ENCODE data around the gene COX10. TPM values are rescaled to one million over a fixed set of nuclear protein-coding genes. Genes with fewer than 3 reads are reported as not detected.

The COX10 gene
- total and polyA plus RNA-seq, 5 experiments from 2014 or later: 18.5 to 24.5 (median 23.3) TPM

GRCh38 chr17:14134456-14134855 lies 65.2 kb downstream of the COX10 start:
- DNase-seq (no peak), ATAC-seq (no peak)
- Mint-ChIP-seq H3K4me1 (peaks cover 7 to 16% (median 12%) of the 10 kb centered on the region in 4 donors), H3K36me3 (no peaks in the 10 kb centered on the region), H3K27me3 (no peaks in the 10 kb centered on the region), H3K9me3 (no peaks in the 10 kb centered on the region), H3K27ac (peak overlapping the region in 1 of 10 donors; percentile 34), H3K4me3 (no peak overlapping the region)
- POLR2A ChIA-PET: no interaction called here

GRCh38 chr17:14135906-14136590 lies 66.7 kb downstream of the COX10 start:
- H3K4me1 Mint-ChIP-seq: peaks cover 2 to 12% (median 6%) of the 10 kb centered on the region in 4 donors
- POLR2A ChIA-PET: no interaction called here
- peak overlapping the region in 2 of 10 donors; percentile 25 to 74 for H3K27ac Mint-ChIP-seq
- H3K4me3 Mint-ChIP-seq: no peak overlapping the region
- H3K27me3 Mint-ChIP-seq: no peaks in the 10 kb centered on the region
- DNase-seq: no peak
- no peaks in the 10 kb centered on the region for H3K36me3 Mint-ChIP-seq
- no peak for ATAC-seq
- H3K9me3 Mint-ChIP-seq: no peaks in the 10 kb centered on the region

GRCh38 chr17:14138649-14139048 lies 69.3 kb downstream of the COX10 start:
- no peak overlapping the region for H3K27ac Mint-ChIP-seq
- no peaks in the 10 kb centered on the region for H3K27me3 Mint-ChIP-seq
- no peak overlapping the region for H3K4me3 Mint-ChIP-seq
- POLR2A ChIA-PET: no interaction called here
- H3K36me3 Mint-ChIP-seq: peaks cover 0 to 2% (median 0%) of the 10 kb centered on the region in 3 donors
- H3K9me3 Mint-ChIP-seq: no peaks in the 10 kb centered on the region
- ATAC-seq: no peak
- no peak for DNase-seq
- H3K4me1 Mint-ChIP-seq: peaks cover 5 to 17% (median 15%) of the 10 kb centered on the region in 4 donors

- Mint-ChIP-seq H3K36me3 (peaks cover 3 to 6% (median 4%) of the 10 kb centered on the region in 3 donors), H3K9me3 (peaks cover 0 to 6% (median 0%) of the 10 kb centered on the region in 9 donors), H3K27me3 (no peaks in the 10 kb centered on the region), H3K4me1 (peaks cover 19 to 47% (median 28%) of the 10 kb centered on the region in 4 donors), H3K27ac (peak overlapping the region in 5 of 10 donors; percentile 2 to 37 (median 28)), H3K4me3 (no peak overlapping the region)
- no peak for ATAC-seq
- POLR2A ChIA-PET: no interaction called here
- no peak for DNase-seq
Observed at GRCh38 chr17:14143688-14144087, 74.4 kb downstream of the COX10 start.

GRCh38 chr17:14144508-14144907 lies 75.2 kb downstream of the COX10 start:
- Mint-ChIP-seq H3K27me3 (no peaks in the 10 kb centered on the region), H3K4me1 (peaks cover 20 to 47% (median 31%) of the 10 kb centered on the region in 4 donors), H3K36me3 (peaks cover 3 to 6% (median 4%) of the 10 kb centered on the region in 3 donors), H3K27ac (peak overlapping the region in 2 of 10 donors; percentile 13 to 38), H3K4me3 (no peak overlapping the region), H3K9me3 (peaks cover 0 to 6% (median 0%) of the 10 kb centered on the region in 9 donors)
- POLR2A ChIA-PET: no interaction called here
- DNase-seq: no peak
- ATAC-seq: no peak

- H3K9me3 Mint-ChIP-seq: peaks cover 0 to 6% (median 0%) of the 10 kb centered on the region in 9 donors
- H3K27ac Mint-ChIP-seq: peak overlapping the region in 2 of 10 donors; percentile 50 to 57
- DNase-seq (no peak), ATAC-seq (no peak)
- H3K27me3 Mint-ChIP-seq: no peaks in the 10 kb centered on the region
- H3K4me1 Mint-ChIP-seq: peaks cover 17 to 62% (median 42%) of the 10 kb centered on the region in 4 donors
- peaks cover 4 to 11% (median 6%) of the 10 kb centered on the region in 3 donors for H3K36me3 Mint-ChIP-seq
- POLR2A ChIA-PET: no interaction called here
- H3K4me3 Mint-ChIP-seq: no peak overlapping the region
Observed at GRCh38 chr17:14149751-14150150, 80.4 kb downstream of the COX10 start.

- Mint-ChIP-seq H3K36me3 (peaks cover 0 to 11% (median under 1%) of the 10 kb centered on the region in 3 donors), H3K27me3 (no peaks in the 10 kb centered on the region), H3K27ac (peak overlapping the region in 2 of 10 donors; percentile 14 to 16), H3K4me1 (peaks cover 13 to 60% (median 41%) of the 10 kb centered on the region in 4 donors), H3K9me3 (peaks cover 0 to 4% (median 0%) of the 10 kb centered on the region in 9 donors), H3K4me3 (no peak overlapping the region)
- ATAC-seq (no peak), DNase-seq (no peak)
- POLR2A ChIA-PET: no interaction called here
Observed at GRCh38 chr17:14150619-14151018, 81.3 kb downstream of the COX10 start.

GRCh38 chr17:14152721-14153120 lies 83.4 kb downstream of the COX10 start:
- POLR2A ChIA-PET: no interaction called here
- ATAC-seq (no peak), DNase-seq (no peak)
- H3K27me3 Mint-ChIP-seq: no peaks in the 10 kb centered on the region
- H3K4me1 Mint-ChIP-seq: peaks cover 20 to 62% (median 50%) of the 10 kb centered on the region in 4 donors
- H3K9me3 Mint-ChIP-seq: no peaks in the 10 kb centered on the region
- H3K27ac Mint-ChIP-seq: no peak overlapping the region
- no peak overlapping the region for H3K4me3 Mint-ChIP-seq
- peaks cover 0 to 10% (median 0%) of the 10 kb centered on the region in 3 donors for H3K36me3 Mint-ChIP-seq

GRCh38 chr17:14153374-14153773 lies 84.1 kb downstream of the COX10 start:
- H3K4me1 Mint-ChIP-seq: peaks cover 22 to 65% (median 49%) of the 10 kb centered on the region in 4 donors
- no peak for DNase-seq
- H3K9me3 Mint-ChIP-seq: no peaks in the 10 kb centered on the region
- H3K36me3 Mint-ChIP-seq: peaks cover 0 to 10% (median 0%) of the 10 kb centered on the region in 3 donors
- POLR2A ChIA-PET: no interaction called here
- no peak overlapping the region for H3K4me3 Mint-ChIP-seq
- H3K27ac Mint-ChIP-seq: no peak overlapping the region
- no peak for ATAC-seq
- no peaks in the 10 kb centered on the region for H3K27me3 Mint-ChIP-seq

- no peaks in the 10 kb centered on the region for H3K27me3 Mint-ChIP-seq
- peak in 3 of 10 donors; percentile 5 to 12 (median 6) for DNase-seq
- POLR2A ChIA-PET: interaction anchor here (0.9 kb wide), 1 partner anchor 87 kb away, joined by 3 read pairs; the partner anchor contains the start of gene COX10
- peak overlapping the region in 8 of 10 donors; percentile 16 to 83 (median 52) for H3K27ac Mint-ChIP-seq
- H3K4me1 Mint-ChIP-seq: peaks cover 19 to 44% (median 32%) of the 10 kb centered on the region in 4 donors
- H3K9me3 Mint-ChIP-seq: no peaks in the 10 kb centered on the region
- peak overlapping the region in 7 of 10 donors; percentile 0 to 45 (median 20) for H3K4me3 Mint-ChIP-seq
- H3K36me3 Mint-ChIP-seq: peaks cover 5 to 15% (median 14%) of the 10 kb centered on the region in 3 donors
- ATAC-seq: no peak
Observed at GRCh38 chr17:14156689-14157088, 87.4 kb downstream of the COX10 start.

GRCh38 chr17:14157822-14158221 lies 88.5 kb downstream of the COX10 start:
- Mint-ChIP-seq H3K27ac (no peak overlapping the region), H3K36me3 (peaks cover 7 to 25% (median 23%) of the 10 kb centered on the region in 3 donors), H3K9me3 (no peaks in the 10 kb centered on the region), H3K4me3 (no peak overlapping the region), H3K4me1 (peaks cover 16 to 38% (median 25%) of the 10 kb centered on the region in 4 donors), H3K27me3 (no peaks in the 10 kb centered on the region)
- DNase-seq: no peak
- ATAC-seq: no peak
- POLR2A ChIA-PET: no interaction called here

GRCh38 chr17:14158707-14159106 lies 89.4 kb downstream of the COX10 start:
- H3K27ac Mint-ChIP-seq: peak overlapping the region in 2 of 10 donors; percentile 1 to 36
- peaks cover 13 to 33% (median 24%) of the 10 kb centered on the region in 4 donors for H3K4me1 Mint-ChIP-seq
- peaks cover 7 to 31% (median 25%) of the 10 kb centered on the region in 3 donors for H3K36me3 Mint-ChIP-seq
- H3K9me3 Mint-ChIP-seq: no peaks in the 10 kb centered on the region
- POLR2A ChIA-PET: no interaction called here
- H3K4me3 Mint-ChIP-seq: no peak overlapping the region
- no peaks in the 10 kb centered on the region for H3K27me3 Mint-ChIP-seq
- DNase-seq: no peak
- no peak for ATAC-seq

- Mint-ChIP-seq H3K36me3 (peaks cover 7 to 32% (median 26%) of the 10 kb centered on the region in 3 donors), H3K27ac (peak overlapping the region in 3 of 10 donors; percentile 18 to 33 (median 23)), H3K27me3 (no peaks in the 10 kb centered on the region), H3K4me3 (no peak overlapping the region), H3K9me3 (no peaks in the 10 kb centered on the region), H3K4me1 (peaks cover 11 to 32% (median 19%) of the 10 kb centered on the region in 4 donors)
- DNase-seq (no peak), ATAC-seq (no peak)
- POLR2A ChIA-PET: no interaction called here
Observed at GRCh38 chr17:14161419-14161818, 92.1 kb downstream of the COX10 start.

Data from naive thymus-derived CD8-positive, alpha-beta T cell (primary cell).